Activated T-cell treated with anti-CD3 and anti-CD28 coated beads for 1 hour (primary cell): ENCODE measurements around the gene CFAP99.

Source experiments
- DNase-seq: peaks from one replicate; pipeline ENCODE4 v3.0.0-alpha.2; 2020; ENCODE audit warnings: low read depth

The CFAP99 gene

GRCh38 chr4:2412534-2412884 lies 6.2 kb upstream of the CFAP99 start:
- DNase-seq, result peak; percentile 50

GRCh38 chr4:2412885-2413716 lies 5.7 kb upstream of the CFAP99 start:
- DNase-seq, result peak; percentile 66

- no peak for DNase-seq
Observed at GRCh38 chr4:2413821-2414610, 4.7 kb upstream of the CFAP99 start.

GRCh38 chr4:2415213-2415612 lies 3.5 kb upstream of the CFAP99 start:
- no peak for DNase-seq

- DNase-seq, result no peak
Observed at GRCh38 chr4:2415881-2416563, 2.7 kb upstream of the CFAP99 start.

- DNase-seq, result no peak
Observed at GRCh38 chr4:2416564-2417225, 2.1 kb upstream of the CFAP99 start.

- no peak for DNase-seq
Observed at GRCh38 chr4:2417226-2417764, 1.5 kb upstream of the CFAP99 start.

GRCh38 chr4:2417765-2418649 lies 748 bp upstream of the CFAP99 start, which contains the start of gene ZFYVE28:
Gene ZFYVE28 (minus strand): TSS chr4:2418645. CDS start chr4:2418323, 322 bp downstream.
- no peak for DNase-seq

- DNase-seq, result no peak
Observed at GRCh38 chr4:2419814-2420213, 1.1 kb downstream of the CFAP99 start.

- no peak for DNase-seq
Observed at GRCh38 chr4:2421928-2422327, 3.2 kb downstream of the CFAP99 start.

- DNase-seq, result no peak
Observed at GRCh38 chr4:2423066-2423465, 4.3 kb downstream of the CFAP99 start.

- no peak for DNase-seq
Observed at GRCh38 chr4:2423695-2424094, 4.9 kb downstream of the CFAP99 start.

- DNase-seq, result no peak
Observed at GRCh38 chr4:2424581-2424980, 5.8 kb downstream of the CFAP99 start.

- DNase-seq, result no peak
Observed at GRCh38 chr4:2425386-2426068, 6.8 kb downstream of the CFAP99 start.

- no peak for DNase-seq
Observed at GRCh38 chr4:2426069-2426397, 7.3 kb downstream of the CFAP99 start.

GRCh38 chr4:2426711-2427275 lies 8.0 kb downstream of the CFAP99 start:
- no peak for DNase-seq

GRCh38 chr4:2427383-2428334 lies 8.9 kb downstream of the CFAP99 start:
- DNase-seq, result no peak

- DNase-seq, result no peak
Observed at GRCh38 chr4:2428496-2429213, 9.9 kb downstream of the CFAP99 start.
